RWPE1 (cell line): ENCODE measurements around the gene INPP4B.

ENCODE experiments used
- CTCF ChIA-PET: fragments of 350-600 bp; sonication (Branson Sonifier 250); formaldehyde crosslinking; extraction: SDS; loops from one replicate; lab custom pipeline; 2021; lab: Yijun Ruan, JAX
- POLR2A ChIA-PET: fragments of 400-600 bp; formaldehyde crosslinking; extraction: SDS; loops from one replicate; lab custom pipeline; 2020; ENCODE audit warnings: antibody characterized with exemption; ENCODE audit not compliant: low non-redundant PET; lab: Yijun Ruan, JAX
- DNase-seq: peaks from one replicate; pipeline ENCODE4 v3.0.0; 2012; ENCODE audit warnings: low spot score
- H3K27ac ChIP-seq: fragments of 450-650 bp; 2 replicates; pipeline ENCODE4 v1.5.1; 2017
- TF ChIP-seq, protein P1 (sequence below): fragments of 450-650 bp; conservative IDR thresholded peaks from 2 replicates; pipeline ENCODE4 v1.5.1; 2017; ENCODE audit warnings: low read depth, mild to moderate bottlenecking

The INPP4B gene

DNA sequence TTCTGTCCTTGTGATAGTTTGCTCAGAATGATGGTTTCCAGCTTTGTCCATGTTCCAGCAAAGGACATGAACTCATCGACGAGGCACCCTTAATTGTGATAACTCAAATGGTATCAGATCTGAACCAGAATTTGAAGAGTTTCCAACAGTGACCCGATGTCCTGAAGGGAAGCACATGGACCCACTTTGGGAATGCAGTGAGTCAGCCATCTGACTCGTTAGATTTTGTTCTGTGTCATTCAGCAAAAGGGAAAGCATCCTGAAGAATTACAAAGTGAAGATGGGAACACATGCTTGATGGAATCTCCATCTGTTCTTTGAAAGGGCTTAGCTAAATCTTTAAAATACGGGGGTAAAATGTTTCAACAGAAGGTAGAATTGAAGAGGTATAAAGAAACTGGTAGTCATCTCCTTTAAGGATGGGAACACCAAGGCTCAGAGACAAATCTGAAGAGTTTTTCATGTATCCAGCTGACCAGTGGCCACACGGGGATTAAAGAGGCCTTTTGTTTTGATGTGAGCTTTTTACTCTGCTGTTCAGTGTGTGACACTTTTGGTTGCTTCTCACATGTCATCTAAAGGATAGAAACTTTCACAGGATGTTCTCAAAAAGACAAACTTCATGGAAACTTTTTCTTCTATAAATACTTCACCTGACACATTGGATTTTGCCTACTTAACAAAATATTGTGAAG, 393.8 kb downstream of the INPP4B start:
- TF ChIP-seq, protein P1, sequence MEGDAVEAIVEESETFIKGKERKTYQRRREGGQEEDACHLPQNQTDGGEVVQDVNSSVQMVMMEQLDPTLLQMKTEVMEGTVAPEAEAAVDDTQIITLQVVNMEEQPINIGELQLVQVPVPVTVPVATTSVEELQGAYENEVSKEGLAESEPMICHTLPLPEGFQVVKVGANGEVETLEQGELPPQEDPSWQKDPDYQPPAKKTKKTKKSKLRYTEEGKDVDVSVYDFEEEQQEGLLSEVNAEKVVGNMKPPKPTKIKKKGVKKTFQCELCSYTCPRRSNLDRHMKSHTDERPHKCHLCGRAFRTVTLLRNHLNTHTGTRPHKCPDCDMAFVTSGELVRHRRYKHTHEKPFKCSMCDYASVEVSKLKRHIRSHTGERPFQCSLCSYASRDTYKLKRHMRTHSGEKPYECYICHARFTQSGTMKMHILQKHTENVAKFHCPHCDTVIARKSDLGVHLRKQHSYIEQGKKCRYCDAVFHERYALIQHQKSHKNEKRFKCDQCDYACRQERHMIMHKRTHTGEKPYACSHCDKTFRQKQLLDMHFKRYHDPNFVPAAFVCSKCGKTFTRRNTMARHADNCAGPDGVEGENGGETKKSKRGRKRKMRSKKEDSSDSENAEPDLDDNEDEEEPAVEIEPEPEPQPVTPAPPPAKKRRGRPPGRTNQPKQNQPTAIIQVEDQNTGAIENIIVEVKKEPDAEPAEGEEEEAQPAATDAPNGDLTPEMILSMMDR: no peak
- ChIA-PET CTCF (no interaction called here), POLR2A (no interaction called here)
- H3K27ac ChIP-seq: no peak overlapping the region
- DNase-seq: no peak

DNA sequence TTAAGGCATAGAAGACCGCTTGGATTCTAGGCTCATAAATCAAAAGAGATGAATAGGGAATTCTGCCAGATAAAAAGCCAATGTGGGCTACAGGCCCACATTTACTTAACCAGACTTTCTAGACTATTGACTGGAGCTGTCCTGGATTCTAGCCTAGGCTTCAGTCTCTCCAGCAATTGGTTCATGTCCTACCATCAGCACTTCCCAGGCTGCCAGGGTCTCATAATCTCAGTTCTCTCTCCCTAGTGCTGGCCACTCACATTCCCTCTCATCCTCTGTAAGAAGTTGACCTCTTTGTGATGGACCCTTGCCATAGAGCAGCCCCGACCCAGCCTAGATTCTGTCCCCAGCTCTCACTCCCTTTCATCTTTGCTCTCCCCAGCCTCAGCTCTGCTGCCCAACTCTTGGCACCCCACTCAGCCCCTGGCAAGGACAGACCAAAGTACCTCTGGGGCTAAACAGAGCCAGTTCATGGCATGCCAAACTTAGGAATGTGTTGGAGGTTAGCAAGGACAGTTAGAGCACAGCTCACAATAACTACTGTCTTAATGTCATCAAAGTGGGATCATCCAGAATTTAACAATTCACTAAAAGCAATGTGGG, 396.2 kb downstream of the INPP4B start:
- CTCF ChIA-PET: no interaction called here
- H3K27ac ChIP-seq: no peak overlapping the region
- no peak for DNase-seq
- TF ChIP-seq, protein P1: no peak
- POLR2A ChIA-PET: no interaction called here

DNA sequence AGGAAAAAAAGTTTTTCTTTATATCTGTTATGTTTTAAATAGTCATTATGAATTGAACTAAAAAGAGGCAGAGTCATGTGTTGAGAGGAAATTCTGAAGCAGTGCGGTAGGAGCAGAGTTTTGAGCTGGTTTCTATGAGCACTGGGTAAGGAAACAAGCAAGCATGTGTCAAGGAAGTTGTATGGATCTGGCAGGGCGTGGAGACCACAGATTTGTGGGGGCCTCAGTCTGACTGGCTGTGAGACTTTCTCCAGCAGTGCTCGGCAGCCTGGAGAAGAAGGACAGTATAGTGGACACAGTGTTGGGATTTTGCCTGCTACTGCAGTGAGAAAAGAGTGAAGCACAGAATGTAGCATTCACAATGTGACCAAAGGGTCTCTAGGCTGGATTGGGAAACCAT, 399.1 kb downstream of the INPP4B start:
- no peak for DNase-seq
- ChIA-PET CTCF (no interaction called here), POLR2A (no interaction called here)
- H3K27ac ChIP-seq: no peak overlapping the region
- TF ChIP-seq, protein P1: no peak

DNA sequence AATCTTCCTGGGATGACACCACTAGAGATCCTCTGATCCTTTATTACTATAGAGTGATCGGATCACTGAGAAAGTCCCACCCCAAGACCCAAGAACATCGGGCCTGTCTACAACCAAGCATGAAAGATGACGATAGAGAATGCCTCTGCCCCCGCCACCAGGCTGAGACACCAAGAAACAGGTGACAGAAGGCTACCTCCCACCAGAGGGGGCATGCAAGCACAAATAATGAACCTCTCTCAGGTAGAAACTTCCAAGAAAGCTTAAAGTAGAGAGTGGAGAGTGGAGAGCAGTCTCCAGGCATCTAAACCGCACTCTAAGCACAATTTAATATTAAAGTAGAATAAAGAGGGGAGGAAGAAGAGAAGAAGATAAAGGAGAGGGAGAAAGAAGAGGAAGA, 402.6 kb downstream of the INPP4B start:
- DNase-seq: no peak
- no peak overlapping the region for H3K27ac ChIP-seq
- CTCF ChIA-PET: no interaction called here
- TF ChIP-seq, protein P1: no peak
- POLR2A ChIA-PET: no interaction called here

DNA sequence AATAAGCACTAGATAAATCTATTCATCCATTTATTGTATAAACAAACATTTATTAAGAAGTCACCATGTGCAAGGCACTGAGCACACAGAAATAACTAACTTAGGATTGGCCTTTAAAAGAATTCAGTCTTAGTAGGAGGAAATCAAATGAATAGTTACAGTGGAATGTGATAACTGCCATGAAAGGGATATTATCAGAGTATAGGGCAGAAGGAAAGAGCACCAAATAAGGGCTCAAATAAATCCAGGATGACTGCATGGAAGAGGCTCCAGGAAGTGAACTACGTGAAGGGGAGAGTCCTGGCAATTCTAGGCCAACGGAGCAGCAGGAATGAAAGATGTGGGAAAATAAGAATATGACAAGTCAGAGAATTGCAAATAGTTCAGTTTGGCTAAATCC, 406.0 kb downstream of the INPP4B start:
- POLR2A ChIA-PET: no interaction called here
- TF ChIP-seq, protein P1: no peak
- no peak overlapping the region for H3K27ac ChIP-seq
- no peak for DNase-seq
- CTCF ChIA-PET: no interaction called here

DNA sequence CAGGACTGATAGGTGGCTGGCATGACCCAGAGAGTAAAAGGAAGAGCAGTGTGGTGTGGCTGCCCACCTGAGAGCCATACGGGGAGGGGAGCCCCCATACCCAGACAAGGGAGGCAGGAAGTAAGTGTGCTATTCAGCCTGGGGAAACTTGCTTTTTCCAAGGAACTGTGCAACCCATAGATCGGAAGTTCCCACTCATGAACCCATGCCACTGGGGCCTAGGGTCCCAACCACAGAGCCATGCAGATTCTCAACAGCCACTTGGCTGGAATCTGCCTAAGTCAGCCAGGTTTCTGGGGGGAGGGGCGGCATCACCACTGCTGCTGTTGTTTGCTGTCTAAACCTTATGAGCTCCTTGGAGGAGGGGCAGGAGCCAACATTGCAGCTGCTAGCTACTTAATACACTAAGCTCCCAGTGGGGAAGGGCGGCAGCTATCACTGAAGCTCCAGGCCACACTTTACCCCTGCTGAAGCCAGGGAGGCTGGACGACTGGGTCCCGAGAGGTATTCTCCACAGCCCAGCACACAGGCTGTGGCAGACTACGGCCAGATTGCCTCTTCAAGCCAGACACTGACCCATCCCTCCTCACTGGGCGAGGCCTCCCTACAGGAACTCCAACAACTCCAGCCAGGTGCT, 410.4 kb downstream of the INPP4B start:
- DNase-seq: no peak
- ChIA-PET CTCF (no interaction called here), POLR2A (no interaction called here)
- H3K27ac ChIP-seq: no peak overlapping the region
- TF ChIP-seq, protein P1: no peak
